ENCODE measurements around the gene RAB4B.

GRCh38 chr19:40786060-40787037, 8.3 kb downstream of the RAB4B start:
- no peak for TF ChIP-seq CTCF (IDR thresholded peaks at IDR 0.05; ENCODE audit: insufficient read depth, low read length)
- no peak for TF ChIP-seq POLR2AphosphoS5 (IDR thresholded peaks at IDR 0.05; ENCODE audit: low read depth)
- no peak for TF ChIP-seq REST (IDR thresholded peaks at IDR 0.05; ENCODE audit: insufficient replicate concordance, low read depth)

Data from HL-60 (cell line).